ENCODE data around the gene JARID2. TPM values are rescaled to one million over a fixed set of nuclear protein-coding genes. Genes with fewer than 3 reads are reported as not detected.

Gene JARID2
- total RNA-seq, 2 experiments from 2014 or later, result 33.0 to 33.2 TPM

GRCh38 chr6:15522026-15522425 lies 276.2 kb downstream of the JARID2 start:
- Mint-ChIP-seq H3K9me3 (ENCODE audit: insufficient read depth) (no peaks in the 10 kb centered on the region), H3K27me3 (ENCODE audit: low read depth) (no peaks in the 10 kb centered on the region), H3K36me3 (ENCODE audit: low read depth) (peaks cover 69% of the 10 kb centered on the region), H3K27ac (peak overlapping the region; percentile 37), H3K4me3 (no peak overlapping the region), H3K4me1 (ENCODE audit: low read depth) (peaks cover 11% of the 10 kb centered on the region)
- ChIA-PET POLR2A (no interaction called here), CTCF (interaction anchor here (2.2 kb wide), 1 partner anchor 102 kb away, joined by 11 read pairs; no protein-coding TSS in a partner anchor)
- DNase-seq (no peak), ATAC-seq (no peak)

GRCh38 chr6:15522427-15522826 lies 276.6 kb downstream of the JARID2 start:
- ATAC-seq (no peak), DNase-seq (no peak)
- POLR2A ChIA-PET, result no interaction called here
- Mint-ChIP-seq H3K27me3 (ENCODE audit: low read depth) (no peaks in the 10 kb centered on the region), H3K36me3 (ENCODE audit: low read depth) (peaks cover 70% of the 10 kb centered on the region), H3K4me1 (ENCODE audit: low read depth) (peaks cover 11% of the 10 kb centered on the region), H3K9me3 (ENCODE audit: insufficient read depth) (no peaks in the 10 kb centered on the region), H3K27ac (peak overlapping the region; percentile 37), H3K4me3 (no peak overlapping the region)
- CTCF ChIA-PET, result interaction anchor here (2.2 kb wide), 1 partner anchor 101 kb away, joined by 11 read pairs; no protein-coding TSS in a partner anchor

- no peak overlapping the region for H3K4me3 Mint-ChIP-seq
- ATAC-seq (no peak), DNase-seq (no peak)
- no peaks in the 10 kb centered on the region for H3K27me3 Mint-ChIP-seq (ENCODE audit: low read depth)
- peaks cover 11% of the 10 kb centered on the region for H3K4me1 Mint-ChIP-seq (ENCODE audit: low read depth)
- no peaks in the 10 kb centered on the region for H3K9me3 Mint-ChIP-seq (ENCODE audit: insufficient read depth)
- ChIA-PET POLR2A (no interaction called here), CTCF (interaction anchor here (2.2 kb wide), 1 partner anchor 101 kb away, joined by 11 read pairs; no protein-coding TSS in a partner anchor)
- H3K27ac Mint-ChIP-seq, result no peak overlapping the region
- peaks cover 72% of the 10 kb centered on the region for H3K36me3 Mint-ChIP-seq (ENCODE audit: low read depth)
Observed at GRCh38 chr6:15522856-15523529, 277.1 kb downstream of the JARID2 start.

GRCh38 chr6:15523679-15524630 lies 278.1 kb downstream of the JARID2 start:
- H3K4me3 Mint-ChIP-seq, result no peak overlapping the region
- H3K27ac Mint-ChIP-seq, result no peak overlapping the region
- ATAC-seq (no peak), DNase-seq (no peak)
- H3K9me3 Mint-ChIP-seq (ENCODE audit: insufficient read depth), result no peaks in the 10 kb centered on the region
- H3K4me1 Mint-ChIP-seq (ENCODE audit: low read depth), result peaks cover 11% of the 10 kb centered on the region
- H3K36me3 Mint-ChIP-seq (ENCODE audit: low read depth), result peaks cover 64% of the 10 kb centered on the region
- ChIA-PET CTCF (interaction anchor here (2.2 kb wide), 1 partner anchor 100 kb away, joined by 11 read pairs; no protein-coding TSS in a partner anchor), POLR2A (no interaction called here)
- H3K27me3 Mint-ChIP-seq (ENCODE audit: low read depth), result no peaks in the 10 kb centered on the region

- H3K27ac Mint-ChIP-seq, result no peak overlapping the region
- DNase-seq, result no peak
- ChIA-PET POLR2A (no interaction called here), CTCF (no interaction called here)
- peaks cover 11% of the 10 kb centered on the region for H3K4me1 Mint-ChIP-seq (ENCODE audit: low read depth)
- no peak for ATAC-seq
- H3K36me3 Mint-ChIP-seq (ENCODE audit: low read depth), result peaks cover 62% of the 10 kb centered on the region
- H3K4me3 Mint-ChIP-seq, result no peak overlapping the region
- H3K27me3 Mint-ChIP-seq (ENCODE audit: low read depth), result no peaks in the 10 kb centered on the region
- no peaks in the 10 kb centered on the region for H3K9me3 Mint-ChIP-seq (ENCODE audit: insufficient read depth)
Observed at GRCh38 chr6:15524861-15525401, 279.1 kb downstream of the JARID2 start.

GRCh38 chr6:15526212-15526701 lies 280.4 kb downstream of the JARID2 start:
- no peak overlapping the region for H3K4me3 Mint-ChIP-seq
- no peaks in the 10 kb centered on the region for H3K27me3 Mint-ChIP-seq (ENCODE audit: low read depth)
- H3K36me3 Mint-ChIP-seq (ENCODE audit: low read depth), result peaks cover 61% of the 10 kb centered on the region
- ChIA-PET POLR2A (no interaction called here), CTCF (no interaction called here)
- H3K9me3 Mint-ChIP-seq (ENCODE audit: insufficient read depth), result no peaks in the 10 kb centered on the region
- H3K27ac Mint-ChIP-seq, result no peak overlapping the region
- no peak for DNase-seq
- ATAC-seq, result no peak
- peaks cover 14% of the 10 kb centered on the region for H3K4me1 Mint-ChIP-seq (ENCODE audit: low read depth)

GRCh38 chr6:15527838-15528617 lies 282.2 kb downstream of the JARID2 start:
- peaks cover 4% of the 10 kb centered on the region for H3K4me1 Mint-ChIP-seq (ENCODE audit: low read depth)
- H3K36me3 Mint-ChIP-seq (ENCODE audit: low read depth), result peaks cover 54% of the 10 kb centered on the region
- DNase-seq (no peak), ATAC-seq (no peak)
- H3K27ac Mint-ChIP-seq, result no peak overlapping the region
- ChIA-PET CTCF (no interaction called here), POLR2A (no interaction called here)
- no peaks in the 10 kb centered on the region for H3K9me3 Mint-ChIP-seq (ENCODE audit: insufficient read depth)
- H3K27me3 Mint-ChIP-seq (ENCODE audit: low read depth), result no peaks in the 10 kb centered on the region
- no peak overlapping the region for H3K4me3 Mint-ChIP-seq

- Mint-ChIP-seq H3K4me3 (no peak overlapping the region), H3K27ac (no peak overlapping the region), H3K9me3 (ENCODE audit: insufficient read depth) (no peaks in the 10 kb centered on the region), H3K27me3 (ENCODE audit: low read depth) (no peaks in the 10 kb centered on the region), H3K4me1 (ENCODE audit: low read depth) (peaks cover 4% of the 10 kb centered on the region), H3K36me3 (ENCODE audit: low read depth) (peaks cover 47% of the 10 kb centered on the region)
- ATAC-seq (no peak), DNase-seq (no peak)
- ChIA-PET POLR2A (no interaction called here), CTCF (no interaction called here)
Observed at GRCh38 chr6:15528870-15529269, 283.0 kb downstream of the JARID2 start.

GRCh38 chr6:15530411-15530810 lies 284.5 kb downstream of the JARID2 start:
- ChIA-PET POLR2A (no interaction called here), CTCF (no interaction called here)
- ATAC-seq, result peak; percentile 15
- no peaks in the 10 kb centered on the region for H3K27me3 Mint-ChIP-seq (ENCODE audit: low read depth)
- H3K36me3 Mint-ChIP-seq (ENCODE audit: low read depth), result peaks cover 36% of the 10 kb centered on the region
- H3K4me1 Mint-ChIP-seq (ENCODE audit: low read depth), result peaks cover 4% of the 10 kb centered on the region
- no peaks in the 10 kb centered on the region for H3K9me3 Mint-ChIP-seq (ENCODE audit: insufficient read depth)
- no peak overlapping the region for H3K27ac Mint-ChIP-seq
- no peak for DNase-seq
- H3K4me3 Mint-ChIP-seq, result no peak overlapping the region

GRCh38 chr6:15531973-15532372 lies 286.1 kb downstream of the JARID2 start:
- CTCF ChIA-PET, result no interaction called here
- Mint-ChIP-seq H3K27ac (no peak overlapping the region), H3K4me3 (no peak overlapping the region), H3K27me3 (ENCODE audit: low read depth) (no peaks in the 10 kb centered on the region), H3K36me3 (ENCODE audit: low read depth) (peaks cover 24% of the 10 kb centered on the region), H3K9me3 (ENCODE audit: insufficient read depth) (no peaks in the 10 kb centered on the region), H3K4me1 (ENCODE audit: low read depth) (peaks cover 4% of the 10 kb centered on the region)
- POLR2A ChIA-PET, result no interaction called here
- no peak for DNase-seq
- ATAC-seq, result no peak

GRCh38 chr6:15533379-15534026 lies 287.6 kb downstream of the JARID2 start:
- ATAC-seq (no peak), DNase-seq (no peak)
- Mint-ChIP-seq H3K36me3 (ENCODE audit: low read depth) (peaks cover 18% of the 10 kb centered on the region), H3K27me3 (ENCODE audit: low read depth) (no peaks in the 10 kb centered on the region), H3K27ac (no peak overlapping the region), H3K4me1 (ENCODE audit: low read depth) (peaks cover 4% of the 10 kb centered on the region), H3K4me3 (no peak overlapping the region), H3K9me3 (ENCODE audit: insufficient read depth) (no peaks in the 10 kb centered on the region)
- ChIA-PET POLR2A (no interaction called here), CTCF (no interaction called here)
